Psoas muscle (tissue), 8 donors: Measurements from ENCODE around the gene OAS2. TPM values are rescaled to one million over a fixed set of nuclear protein-coding genes. Genes with fewer than 3 reads are reported as not detected.

Experiments used
- ATAC-seq, 4 donors: fragments of 200-7000 bp; cut with Tn5 transposase; one replicate each; pipeline ENCODE4 v1.9.1; 2020; ENCODE audit warnings: moderate library complexity in 3 of 4, mild to moderate bottlenecking in 2 of 4
- DNase-seq, 2 donors: peaks; one replicate each; pipeline ENCODE4 v3.0.0-alpha.2; 2020
- H3K27ac ChIP-seq: fragments of 200-600 bp; one replicate; pipeline ENCODE4 v1.8.0; 2022
- H3K27me3 ChIP-seq, 3 donors: fragments of 200-600 bp in 1 of 3; one replicate each; pipeline versions ENCODE4 v1.6.1 to v1.8.0; 2013 to 2022; ENCODE audit warnings: low read length in 2 of 3, mild to moderate bottlenecking in 2 of 3, moderate library complexity in 1 of 3; ENCODE audit not compliant: insufficient read depth in 3 of 3
- H3K36me3 ChIP-seq, 2 donors: fragments of 200-600 bp in 1 of 2; one replicate each; pipeline versions ENCODE4 v1.6.1 to v1.8.0; 2013 to 2022; ENCODE audit warnings: low read depth in 1 of 2, mild to moderate bottlenecking in 1 of 2, moderate library complexity in 1 of 2; ENCODE audit not compliant: insufficient read depth in 1 of 2
- H3K4me1 ChIP-seq: fragments of 200-600 bp; one replicate; pipeline ENCODE4 v1.8.0; 2022
- H3K4me3 ChIP-seq: fragments of 200-600 bp; one replicate; pipeline ENCODE4 v1.8.0; 2022; ENCODE audit warnings: mild to moderate bottlenecking
- H3K9me3 ChIP-seq: fragments of 200-600 bp; one replicate; pipeline ENCODE4 v1.8.0; 2022
- CTCF ChIP-seq: fragments of 200-600 bp; IDR thresholded peaks from one replicate; pipeline ENCODE4 v1.8.0; 2022; ENCODE audit warnings: antibody characterized with exemption
- WGBS, 3 donors: extraction: QIAGEN DNeasy Blood & Tissue Kit; methylation state at CpG; one replicate each; pipeline versions ENCODE4 v1.1.6 to v1.1.7; 2013; 5-methylcytosine and 5-hydroxymethylcytosine counted together
- intact Hi-C, 2 donors: fragments of 100-400 bp; cut with DNase I; formaldehyde crosslinking; loops; one replicate each; pipeline versions ENCODE4 v1.11.0 to v1.14.2; 2022
- polyA plus RNA-seq, 3 donors: library from polyadenylated mRNA; stranded (reverse); fragments of 200-250 nt; gene quantifications; one replicate each; pipeline ENCODE4 v1.2.3, GENCODE V29; 2013
- total RNA-seq, 4 donors: library from RNA; stranded (reverse); fragmentation: NEBNext Ultra II Directional in 2 of 4; extraction: Animal tissue kit (Norgen Biotek cat#: 25700) in 2 of 4; gene quantifications; one replicate each; pipeline versions ENCODE4 v1.2.1 to v1.2.4, GENCODE V29; 2021 to 2023
- donor health status: healthy with polysubstance abuse.
- donor health status: DM: no; HTN: no; CAD: no; lungs with moderate emphysema.
- donor health status: Bipolar disorder and iron deficiency.
- donor health status: healthy.
- donor health status: DM: yes; HTN: yes; CAD: no.
- donor health status: DM: no; HTN: no; CAD: no.
- donor health status: DM: no; HTN: no; CAD: no.
- donor health status: DM: yes; HTN: yes; CAD: no.

The OAS2 gene
- total and polyA plus RNA-seq, 7 donors = 1.5 to 8.4 (median 2.1) TPM

GRCh38 chr12:112932485-112933128 lies 45.7 kb upstream of the OAS2 start:
- DNase-seq (no peak), ATAC-seq (no peak)
- intact Hi-C loops = no loop called here
- Histone ChIP-seq H3K9me3 (peaks cover 1% of the 10 kb centered on the region), H3K4me3 (no peak overlapping the region), H3K27me3 (no peaks in the 10 kb centered on the region), H3K36me3 (no peaks in the 10 kb centered on the region), H3K27ac (no peak overlapping the region), H3K4me1 (no peaks in the 10 kb centered on the region)
- no peak for TF ChIP-seq CTCF
- WGBS, 3 donors = 56 to 59% (median 57%) methylated on average over 6 of the region's 6 CpGs

DNA sequence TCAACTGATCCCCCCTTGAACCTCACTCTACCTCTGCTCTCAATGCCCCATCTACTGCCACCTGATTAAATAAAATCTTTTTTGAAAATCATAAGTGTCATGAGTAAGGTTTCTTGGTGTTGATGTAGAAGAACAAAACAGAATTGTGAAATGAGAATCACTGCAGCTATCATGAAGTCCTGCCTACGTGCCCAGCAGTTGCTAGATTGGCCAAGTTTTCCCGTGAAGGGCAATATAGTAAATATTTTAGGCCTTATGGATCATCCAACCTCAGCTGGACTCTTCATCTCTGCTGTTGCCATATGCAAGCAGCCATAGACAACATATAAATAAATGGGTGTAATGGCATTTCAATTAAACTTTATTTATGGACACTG lies 45.2 kb upstream of the OAS2 start:
- Histone ChIP-seq H3K4me1 (no peaks in the 10 kb centered on the region), H3K27me3 (peaks cover 0 to under 1% (median 0%) of the 10 kb centered on the region in 3 donors), H3K27ac (no peak overlapping the region), H3K9me3 (no peaks in the 10 kb centered on the region), H3K36me3 (no peaks in the 10 kb centered on the region), H3K4me3 (no peak overlapping the region)
- 64 to 70% (median 66%) methylated on average over 2 of the region's 2 CpGs for WGBS, 3 donors
- no peak for TF ChIP-seq CTCF
- ATAC-seq (no peak), DNase-seq (no peak)
- intact Hi-C loops = no loop called here

GRCh38 chr12:112936264-112936663 lies 42.1 kb upstream of the OAS2 start:
- Histone ChIP-seq H3K9me3 (no peaks in the 10 kb centered on the region), H3K4me1 (no peaks in the 10 kb centered on the region), H3K36me3 (no peaks in the 10 kb centered on the region), H3K27me3 (peaks cover 0 to 17% (median 0%) of the 10 kb centered on the region in 3 donors), H3K4me3 (no peak overlapping the region), H3K27ac (no peak overlapping the region)
- no peak for ATAC-seq
- intact Hi-C loops = no loop called here
- DNase-seq = no peak
- no peak for TF ChIP-seq CTCF
- 60 to 80% (median 77%) methylated on average over 1 of the region's 1 CpG for WGBS, 3 donors

DNA sequence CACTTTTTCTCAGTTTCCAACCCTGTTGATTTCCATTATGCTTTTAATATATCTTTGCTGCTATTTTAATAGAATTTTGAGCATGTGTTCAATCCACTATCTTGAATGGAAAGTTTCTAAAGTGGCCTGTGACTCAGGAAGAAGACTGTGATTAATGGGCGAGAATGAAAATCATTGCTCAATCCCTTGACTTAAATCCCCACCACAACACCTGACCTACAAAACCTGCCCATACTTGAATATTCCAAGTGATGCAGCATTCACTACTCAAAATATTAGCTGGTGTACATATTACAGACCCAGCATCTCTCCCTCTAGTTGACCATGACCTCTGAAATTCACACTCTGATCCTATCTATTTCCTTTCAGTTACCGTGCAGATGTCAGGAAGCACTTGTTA lies 41.4 kb upstream of the OAS2 start:
- 51 to 59% (median 53%) methylated on average over 2 of the region's 2 CpGs for WGBS, 3 donors
- no peak for TF ChIP-seq CTCF
- H3K9me3 ChIP-seq = no peaks in the 10 kb centered on the region
- no peak overlapping the region for H3K27ac ChIP-seq
- intact Hi-C loops = no loop called here
- ATAC-seq (no peak), DNase-seq (no peak)
- H3K4me3 ChIP-seq = no peak overlapping the region
- no peaks in the 10 kb centered on the region for H3K36me3 ChIP-seq
- H3K27me3 ChIP-seq = peaks cover 0 to 17% (median 0%) of the 10 kb centered on the region in 3 donors
- H3K4me1 ChIP-seq = no peaks in the 10 kb centered on the region
